ENCODE results near the gene CFAP20. TPM values are rescaled to one million over a fixed set of nuclear protein-coding genes. Genes with fewer than 3 reads are reported as not detected.

Gene CFAP20
- polyA plus RNA-seq, 1 donor, result 47.5 TPM

DNA sequence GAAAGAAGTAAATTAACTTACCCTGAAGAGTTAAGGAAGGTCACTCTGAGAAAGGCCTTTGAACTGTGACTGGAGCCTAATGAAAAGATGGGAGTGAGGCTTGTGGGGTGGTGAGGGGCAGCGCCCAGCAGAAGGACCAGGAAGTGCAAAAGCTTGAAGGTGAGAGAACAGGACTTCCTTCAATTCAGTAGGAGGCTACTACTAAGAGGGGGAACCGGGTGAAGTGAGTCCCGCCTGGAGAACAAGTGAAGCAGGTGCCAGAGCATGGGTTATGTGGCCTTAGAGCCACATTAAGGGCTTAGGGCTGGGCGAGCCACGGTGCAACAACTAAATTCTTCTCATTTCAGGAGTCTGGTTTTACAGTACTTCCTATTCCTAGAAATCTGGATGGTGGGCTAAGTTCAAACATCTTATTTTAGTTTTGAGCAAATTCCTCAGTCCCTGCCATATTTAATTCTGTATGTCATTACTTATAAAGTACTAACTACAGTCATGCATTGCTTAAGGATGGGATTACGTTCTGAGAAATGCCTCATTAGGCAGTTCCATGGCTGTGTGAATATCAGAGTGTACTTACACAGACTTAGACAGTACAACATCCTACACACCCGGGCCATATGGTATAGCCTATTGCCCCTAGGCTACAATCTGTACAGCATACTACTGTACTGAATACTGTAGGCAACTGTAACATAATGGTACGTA, 5.1 kb downstream of the CFAP20 start:
- no peak for DNase-seq

DNA sequence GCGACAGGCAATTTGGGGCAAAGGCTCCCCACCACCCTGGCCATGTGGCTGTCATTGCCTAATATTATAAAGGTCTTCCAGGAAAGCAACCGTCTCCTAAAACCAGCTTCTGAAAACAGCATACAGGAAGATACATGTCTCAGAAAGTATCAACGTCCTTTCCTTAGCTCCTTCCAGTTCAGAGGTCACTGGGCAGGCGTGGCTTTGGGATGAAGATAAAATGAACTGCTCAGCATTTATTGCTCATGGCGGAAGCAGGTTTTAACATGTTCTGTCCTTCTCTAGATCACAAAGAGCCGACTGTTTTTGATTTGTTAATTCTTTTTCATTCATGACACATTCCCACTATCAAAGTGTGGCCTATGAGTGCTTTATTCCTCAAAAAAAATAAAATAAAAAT, 8.0 kb downstream of the CFAP20 start:
- DNase-seq, result no peak

DNA sequence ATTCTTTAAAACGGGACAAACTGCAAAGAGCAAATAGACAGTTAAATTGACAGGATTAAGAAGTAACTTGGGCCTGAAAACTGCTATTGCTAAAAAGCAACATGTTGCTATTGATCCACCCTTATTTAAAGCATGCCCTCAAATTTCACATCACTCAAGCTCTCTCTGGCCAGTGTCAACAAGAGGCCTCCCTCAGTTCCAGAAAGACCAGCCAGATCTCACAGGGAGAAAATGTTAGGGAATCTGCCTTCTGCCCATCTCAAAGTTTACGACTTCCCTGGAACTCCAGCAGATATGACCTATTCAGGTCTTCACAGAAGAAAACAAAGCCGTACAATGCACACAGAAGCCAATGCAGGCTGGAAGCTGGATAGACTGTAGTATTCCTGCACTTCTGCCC, 8.9 kb downstream of the CFAP20 start:
- no peak for DNase-seq

DNA sequence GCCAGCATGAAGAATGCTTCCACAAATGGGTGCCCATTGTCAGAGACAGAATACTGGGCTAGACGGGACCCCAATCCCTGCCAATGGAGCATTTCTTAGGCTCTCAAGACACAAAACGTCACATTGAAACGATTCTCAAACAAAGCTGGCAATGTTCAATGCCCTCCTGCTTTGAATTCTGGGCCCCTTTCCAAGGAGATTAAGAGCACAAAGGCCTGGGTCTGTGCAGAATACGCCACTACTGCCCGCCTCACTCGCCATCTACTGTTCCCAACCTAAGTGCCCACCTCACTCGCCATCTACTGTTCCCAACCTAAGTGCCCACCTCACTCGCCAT, 9.7 kb downstream of the CFAP20 start:
- DNase-seq, result no peak

DNA sequence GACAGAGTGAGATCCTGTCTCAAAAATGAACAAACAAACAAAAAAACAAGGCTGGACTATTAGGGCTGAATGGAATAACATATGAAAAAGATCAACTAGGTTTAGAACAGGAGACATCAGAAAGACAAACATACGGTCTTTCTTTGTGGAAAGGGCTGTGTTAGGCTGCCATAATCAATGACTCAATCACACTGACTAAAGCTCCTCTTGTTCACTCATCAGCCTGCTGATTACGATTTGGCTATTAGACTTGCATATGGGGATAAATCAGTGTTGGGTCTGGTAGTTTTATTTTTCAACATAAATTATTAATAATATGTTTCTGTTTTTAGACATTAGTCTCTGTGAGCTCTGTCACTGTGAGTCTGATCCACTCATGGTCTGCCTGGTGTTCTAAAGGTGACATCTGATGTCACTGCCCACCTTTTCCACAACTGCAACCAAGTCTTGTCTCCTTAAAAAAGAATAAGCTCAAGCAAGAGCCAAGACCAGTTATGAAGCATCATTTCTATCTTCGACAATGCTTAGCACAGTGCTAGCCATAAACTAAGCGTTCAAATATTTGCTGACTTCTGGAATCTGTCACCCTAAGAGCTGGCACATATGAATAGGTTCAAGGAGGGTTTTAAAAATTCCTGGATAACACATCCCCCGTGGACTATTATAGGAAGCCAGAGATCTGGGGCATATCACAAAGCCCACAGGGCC, 10.2 kb downstream of the CFAP20 start:
- no peak for DNase-seq

DNA sequence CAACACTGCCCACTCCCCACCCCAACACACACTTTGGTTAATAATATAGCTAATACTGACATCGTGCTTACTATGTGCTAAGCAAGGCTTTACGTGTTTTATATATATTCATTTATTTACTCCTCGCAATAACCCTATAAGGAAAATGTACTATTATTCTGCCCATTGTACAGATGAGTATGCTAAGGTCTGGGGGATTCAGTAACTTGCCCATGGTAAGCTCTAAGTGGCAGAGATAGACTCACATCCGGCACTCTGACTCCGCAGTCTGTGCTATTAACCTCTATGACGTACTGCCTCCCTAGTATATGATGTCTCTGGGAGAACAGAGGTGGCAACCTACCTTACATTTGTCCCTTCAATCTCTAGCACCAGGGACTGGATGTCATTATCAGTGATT, 12.7 kb downstream of the CFAP20 start:
- no peak for DNase-seq

DNA sequence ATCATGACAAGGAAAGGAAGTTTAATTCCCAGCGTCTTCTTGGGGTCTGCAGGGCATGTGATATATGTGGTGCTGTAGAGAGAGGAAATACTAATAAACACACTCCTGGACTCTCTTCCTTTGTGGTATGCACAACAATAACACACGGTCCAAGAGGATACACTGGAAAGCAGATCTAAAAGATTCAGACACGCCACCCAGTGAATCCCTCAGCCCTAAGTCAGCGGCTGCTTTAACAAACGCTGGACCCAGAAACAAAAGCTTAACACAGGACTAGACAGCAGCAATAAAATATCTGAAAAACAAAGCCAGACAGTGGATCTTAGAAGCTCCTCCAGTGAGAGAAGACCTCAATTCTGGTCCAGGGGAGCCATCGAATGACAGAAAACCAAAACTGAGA, 13.1 kb downstream of the CFAP20 start:
- no peak for DNase-seq

DNA sequence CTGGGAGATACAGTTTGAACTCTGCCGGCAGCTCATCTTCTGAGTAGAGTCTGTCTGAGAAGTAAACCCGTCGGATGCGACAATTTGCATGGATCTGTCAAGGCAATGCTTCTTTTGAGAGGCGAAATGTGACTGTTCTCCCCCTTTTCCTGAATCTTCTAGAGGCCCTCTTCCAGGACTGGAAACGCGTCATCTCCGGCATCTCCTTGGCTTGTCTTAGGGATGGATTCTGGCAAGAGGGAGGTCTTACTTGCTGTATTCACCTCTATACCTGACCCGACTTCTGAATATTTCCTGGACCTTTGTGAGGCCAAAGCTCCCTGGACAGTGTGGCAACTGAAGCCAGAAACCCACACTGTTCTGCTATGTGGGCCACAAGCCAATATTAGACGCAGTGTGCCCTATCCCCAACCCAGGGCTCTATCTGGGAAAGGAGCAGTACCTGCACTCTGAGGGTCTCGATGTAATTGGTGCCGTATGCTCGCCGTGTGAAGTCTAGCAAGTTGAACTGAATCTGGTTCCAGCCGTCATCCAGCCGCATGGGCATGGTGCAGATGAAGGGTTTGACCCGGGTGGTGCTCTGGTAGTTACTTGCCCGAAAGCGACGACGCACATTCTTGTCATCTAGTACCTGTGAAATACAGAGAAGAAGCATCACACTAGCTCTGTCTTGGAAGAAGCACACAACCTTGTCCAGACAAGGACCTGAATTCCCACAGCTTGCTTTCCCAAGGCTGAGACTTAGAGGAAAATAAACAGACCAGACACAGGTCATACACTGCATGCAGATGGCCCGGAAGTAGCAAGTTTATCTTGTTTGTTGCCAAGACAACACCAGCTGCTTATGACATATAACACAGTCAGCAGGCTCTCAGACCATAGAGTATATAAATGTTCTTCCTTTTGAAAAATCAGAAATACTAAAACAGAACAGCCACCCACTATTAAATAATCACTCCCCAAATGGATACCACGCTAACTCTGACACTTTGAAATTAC, 14.1 kb downstream of the CFAP20 start:
- DNase-seq, result no peak

DNA sequence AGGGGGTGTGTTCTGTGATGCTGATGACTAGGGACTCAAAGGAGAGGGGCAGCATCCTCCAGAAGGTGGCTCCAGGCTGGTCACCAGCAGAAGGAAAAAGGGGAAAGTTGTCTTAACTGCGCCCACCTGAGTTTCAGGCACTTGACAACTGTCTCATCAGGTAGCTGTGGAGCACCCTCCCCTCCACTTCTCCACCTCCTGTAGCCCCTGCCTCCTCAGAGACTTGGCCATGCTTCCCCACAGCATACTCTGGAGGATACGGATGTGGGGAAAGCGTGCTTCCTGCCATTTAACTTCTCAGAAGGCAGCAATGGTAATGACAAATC, 17.9 kb downstream of the CFAP20 start:
- no peak for DNase-seq

DNA sequence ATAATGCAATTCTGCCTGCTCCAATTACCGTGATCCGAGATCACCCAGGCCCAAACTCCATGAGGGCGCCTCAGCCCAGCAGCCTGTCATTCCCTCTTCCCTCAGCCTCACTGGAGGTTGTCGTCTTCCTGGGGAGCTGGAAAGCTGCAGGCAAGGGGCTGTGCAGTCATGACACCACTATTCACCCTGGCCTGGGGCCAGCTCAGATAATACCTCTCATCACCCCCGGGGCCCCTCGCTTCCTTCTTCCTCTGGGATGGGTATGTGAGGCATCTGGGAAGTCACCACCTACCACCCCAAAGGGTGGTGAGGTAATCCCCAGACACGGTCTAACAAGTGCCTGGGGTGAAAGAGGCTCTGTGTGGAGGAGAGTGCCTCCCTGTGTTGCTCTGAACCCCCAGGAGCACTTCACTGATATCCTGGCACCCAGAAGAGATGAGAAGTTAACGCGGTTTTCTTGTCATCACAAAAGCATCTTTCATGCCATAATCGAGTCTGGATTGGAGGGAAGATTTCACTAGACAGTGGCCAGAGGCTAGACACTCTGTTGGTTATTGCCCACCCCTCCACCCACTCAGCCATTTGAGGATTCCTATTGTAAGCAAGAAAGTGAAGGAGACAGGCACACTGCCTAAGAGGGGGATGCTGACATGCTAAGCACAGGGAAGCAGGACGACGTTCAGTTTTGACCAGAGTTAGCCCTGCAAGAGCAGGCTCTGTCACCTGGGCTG, 18.4 kb downstream of the CFAP20 start:
- DNase-seq, result no peak

DNA sequence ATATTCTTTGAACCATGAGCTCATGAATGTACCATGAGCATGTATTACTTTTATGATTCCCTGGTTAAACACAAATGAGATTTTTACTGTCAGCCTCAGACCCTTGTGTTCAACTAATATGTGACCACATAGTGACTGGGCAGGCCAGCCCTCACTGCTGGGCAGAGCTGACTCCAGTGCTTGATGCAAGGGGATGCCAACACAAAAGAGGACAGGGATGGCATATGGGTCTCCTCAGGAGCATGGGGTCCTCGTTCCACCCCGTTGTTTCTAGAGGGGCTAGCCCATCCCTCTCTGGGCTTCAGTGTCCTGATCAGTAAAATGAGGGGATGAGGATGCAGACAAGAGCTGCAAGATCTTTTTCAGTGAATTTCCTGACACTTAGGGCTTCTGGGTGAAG, 19.3 kb downstream of the CFAP20 start:
- DNase-seq, result no peak

DNA sequence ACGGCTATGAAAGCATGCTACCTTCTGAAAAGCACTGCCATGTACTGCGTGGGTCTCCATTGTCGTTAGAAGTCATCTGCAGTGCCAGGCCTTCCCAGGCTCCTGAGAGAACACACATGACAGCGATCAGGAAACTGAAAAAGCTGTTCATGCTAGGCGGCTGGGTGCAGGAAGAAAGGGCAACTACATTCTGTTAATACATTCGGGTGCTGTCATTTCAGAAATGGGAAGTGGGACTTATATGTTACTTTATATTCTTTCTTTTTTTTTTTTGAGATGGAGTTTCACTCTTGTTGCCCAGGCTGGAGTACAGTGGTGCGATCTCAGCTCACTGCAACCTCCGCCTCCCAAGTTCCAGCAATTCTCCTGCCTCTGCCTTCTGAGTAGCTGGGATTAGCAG, 19.9 kb downstream of the CFAP20 start:
- DNase-seq, result no peak

DNA sequence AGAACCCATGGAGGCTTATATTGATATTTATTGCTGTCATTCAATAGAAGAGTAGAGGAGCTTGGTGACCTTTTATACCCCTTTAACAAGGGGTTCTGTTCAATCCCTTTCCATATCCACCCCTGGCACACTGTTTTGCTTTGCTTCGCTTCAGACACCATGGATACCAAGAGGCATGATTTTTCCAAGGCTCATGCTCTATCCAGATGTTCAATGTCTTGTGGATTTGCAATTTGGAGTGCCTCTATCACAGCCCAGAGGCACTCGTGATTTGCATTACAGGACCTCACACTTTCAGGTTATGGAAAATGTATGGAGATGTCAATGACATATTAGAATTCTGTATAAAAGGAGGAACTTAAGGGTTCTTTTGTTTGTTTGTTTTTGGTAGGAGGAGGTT, 21.5 kb downstream of the CFAP20 start:
- DNase-seq, result no peak

DNA sequence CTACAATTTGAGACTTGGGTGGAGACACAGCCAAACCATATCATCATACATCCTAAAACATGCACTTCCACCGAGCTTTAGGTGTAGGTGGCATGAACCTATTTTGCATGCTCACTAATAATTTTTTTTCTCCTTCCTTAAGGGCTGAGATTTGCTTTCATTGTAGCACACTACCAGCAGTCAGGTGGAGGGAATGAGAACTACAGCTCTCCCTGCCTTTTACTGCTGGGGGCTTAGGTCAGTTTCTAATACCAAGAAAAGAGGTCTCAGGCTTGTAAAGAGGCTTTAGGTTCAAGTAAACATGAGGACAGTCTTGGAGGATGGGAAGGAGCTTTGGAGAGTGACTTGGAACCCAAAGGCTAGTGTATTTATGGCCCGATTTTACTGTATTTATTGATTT, 22.0 kb downstream of the CFAP20 start:
- DNase-seq, result no peak

DNA sequence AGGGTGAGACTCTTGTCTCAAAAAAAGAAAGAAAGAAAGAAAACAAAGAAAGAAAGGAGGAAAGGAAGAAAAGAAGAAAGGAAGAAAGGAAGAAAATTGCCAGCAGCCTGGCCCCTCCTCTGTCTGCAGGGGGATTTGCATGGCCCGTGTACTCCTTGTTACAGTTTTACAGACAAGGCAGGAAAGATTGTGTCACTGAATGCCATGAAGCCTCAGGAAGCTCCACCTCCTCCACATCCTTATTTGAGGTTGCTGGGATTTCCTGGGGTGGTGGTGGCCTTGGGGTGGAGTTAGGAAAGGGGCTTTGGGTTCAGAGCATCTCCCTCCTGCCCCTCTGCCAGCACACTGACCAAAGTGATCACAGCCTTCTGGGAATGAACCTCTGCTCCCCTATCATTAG, 23.6 kb downstream of the CFAP20 start:
- no peak for DNase-seq

DNA sequence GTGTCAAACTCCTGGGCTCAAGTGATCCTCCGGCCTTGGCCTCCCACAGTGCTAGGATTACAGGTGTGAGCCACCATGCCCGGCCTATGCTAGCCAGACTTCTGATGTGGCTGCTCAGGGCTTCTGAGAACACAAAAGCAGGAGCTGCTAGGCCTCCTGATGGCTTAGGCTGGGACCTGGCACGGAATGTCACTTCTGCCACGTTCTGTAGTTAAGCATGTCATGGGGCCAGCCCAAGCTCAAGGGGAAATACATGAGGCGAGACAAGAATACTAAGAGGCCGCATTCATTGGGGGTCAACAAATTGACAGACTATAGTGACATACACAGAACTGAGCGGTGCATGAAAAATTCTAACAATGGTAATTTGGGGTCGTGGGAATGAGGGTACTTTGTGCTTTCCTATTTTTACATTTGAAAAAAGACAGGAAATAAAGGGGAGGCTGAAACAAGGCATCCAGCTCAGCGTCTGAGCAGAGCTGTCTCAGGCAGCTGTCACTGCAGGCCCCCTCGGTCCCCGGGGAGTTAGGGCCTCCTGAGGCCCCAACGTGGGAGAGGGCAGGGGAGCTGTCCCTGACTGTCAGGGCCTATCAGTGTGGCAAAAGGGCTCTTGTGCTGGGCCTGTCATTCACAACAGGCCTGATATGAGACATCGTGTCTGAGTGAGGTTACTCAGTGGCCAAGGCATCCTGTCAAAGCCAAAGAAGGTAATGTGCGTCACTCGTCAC, 26.4 kb downstream of the CFAP20 start:
- DNase-seq, result no peak

DNA sequence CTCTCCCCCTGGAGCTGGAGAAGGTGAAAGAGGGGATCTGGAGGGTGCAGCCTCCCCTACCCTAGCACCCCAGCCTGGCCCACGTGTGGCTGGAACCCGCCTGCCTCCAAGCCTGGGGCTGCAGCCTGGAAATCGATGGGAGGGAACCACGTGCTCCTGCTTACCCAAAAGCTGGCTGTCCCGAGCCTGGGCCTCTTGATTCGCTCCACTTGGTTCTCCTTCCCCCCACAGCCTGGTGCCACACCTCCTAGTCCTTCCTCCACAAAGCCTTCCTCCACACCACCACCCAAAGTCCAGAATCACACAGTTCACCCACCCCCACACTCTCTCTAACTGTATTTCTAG, 29.3 kb downstream of the CFAP20 start:
- DNase-seq, result no peak

DNA sequence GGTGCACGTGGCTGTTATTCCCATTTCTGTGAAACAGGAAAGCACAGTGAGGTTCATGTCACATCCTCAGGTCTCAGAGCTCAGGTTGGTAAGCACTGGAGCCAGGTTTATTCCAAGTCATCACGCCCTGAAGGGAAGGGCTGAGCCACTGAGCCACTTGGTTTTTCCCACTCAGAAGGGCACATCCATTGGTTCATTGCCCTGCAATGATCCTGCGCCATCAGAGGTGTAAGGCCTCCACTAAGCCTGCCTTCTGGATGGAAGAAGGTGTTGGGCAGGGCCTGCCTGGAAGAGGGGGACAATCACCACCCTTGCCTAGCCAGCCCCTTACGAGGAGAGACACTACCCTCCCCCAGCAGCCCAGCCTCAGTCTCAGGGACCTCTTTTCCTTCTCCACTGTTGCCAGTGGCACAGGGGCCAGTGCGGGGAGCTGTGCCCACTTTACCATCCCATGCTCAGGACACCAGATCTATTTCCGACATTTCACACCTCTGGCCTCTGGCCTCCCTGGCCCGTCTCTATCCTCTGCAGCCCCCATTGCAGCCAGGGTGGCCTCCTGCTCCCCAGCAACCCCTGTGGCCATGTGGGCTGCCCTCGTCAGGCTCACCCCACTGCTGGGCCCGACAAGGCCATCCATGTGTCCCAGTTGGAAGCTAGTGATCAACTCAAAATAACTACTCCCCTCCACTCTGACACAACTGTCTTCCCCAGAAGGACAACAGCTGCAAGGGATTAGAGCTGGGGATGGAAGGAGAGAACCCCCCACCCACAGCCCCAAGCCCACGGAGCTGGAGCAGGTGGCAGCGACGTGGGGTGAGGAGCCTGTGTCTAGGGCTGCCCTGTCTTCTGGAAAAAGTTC, 29.9 kb downstream of the CFAP20 start:
- no peak for DNase-seq

DNA sequence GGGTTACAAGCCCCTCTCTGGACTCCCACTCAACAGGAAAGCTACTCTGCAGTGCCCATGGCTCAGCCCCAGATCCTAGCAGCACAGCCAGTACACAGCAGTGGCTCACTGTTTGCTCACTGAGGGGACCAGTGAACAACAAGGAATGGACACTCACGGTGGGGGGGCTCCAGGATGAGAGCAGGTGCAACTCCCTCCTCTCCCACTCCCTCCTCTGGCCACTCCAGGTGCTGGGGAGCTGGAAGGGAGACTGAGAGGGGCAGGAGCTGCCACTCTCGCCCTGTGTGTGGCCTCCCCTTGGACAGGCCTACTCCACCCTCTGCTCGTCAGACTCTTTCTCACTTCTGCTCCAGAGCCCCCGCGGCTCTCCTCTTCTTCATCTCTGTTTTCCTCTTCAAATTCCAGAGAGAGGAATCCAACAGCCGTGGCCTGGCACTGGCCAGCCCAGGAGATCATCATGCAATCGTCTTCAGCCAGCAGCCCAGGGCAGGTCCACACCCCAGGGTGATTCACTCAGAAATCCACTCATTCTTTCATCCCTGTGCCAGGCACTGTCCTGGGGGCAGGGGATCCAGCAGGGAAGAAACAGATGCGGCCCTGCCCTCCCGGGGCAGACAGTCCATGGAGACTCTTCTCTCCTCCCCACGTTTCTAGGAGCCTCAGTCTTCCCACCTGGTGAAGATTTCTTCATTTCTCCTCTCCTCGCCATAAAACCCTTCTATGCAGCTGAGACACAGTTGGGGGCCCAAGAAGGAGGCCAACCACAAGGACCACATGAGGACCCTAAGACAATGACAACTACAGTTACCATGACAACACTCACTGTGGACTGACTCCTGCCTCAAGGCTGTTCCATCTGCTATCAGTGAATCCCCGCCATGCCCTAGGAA, 30.7 kb downstream of the CFAP20 start:
- no peak for DNase-seq

DNA sequence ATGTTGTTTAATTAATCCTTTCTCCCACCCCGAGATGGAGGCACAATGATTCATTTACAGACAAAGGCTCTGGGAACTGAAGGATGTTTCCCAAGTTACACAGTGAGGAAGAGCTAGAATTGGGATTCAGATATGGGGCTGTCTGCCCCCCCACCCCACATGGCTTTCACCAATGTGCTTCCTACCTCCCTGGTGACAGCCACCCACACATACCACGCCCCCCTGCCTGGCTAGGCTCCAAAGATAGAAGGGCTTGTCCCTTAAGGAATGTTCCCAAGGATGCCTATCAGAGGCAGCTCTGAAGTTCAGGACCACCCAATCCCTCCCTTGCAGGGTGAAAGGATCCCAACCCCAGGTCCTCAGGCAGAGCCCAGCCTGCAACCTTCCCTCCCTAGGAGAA, 32.9 kb downstream of the CFAP20 start:
- no peak for DNase-seq
